DMS 273 treated with DMSO at 0.1 percent for 48 hours (cell line): ENCODE measurements around the gene KLF7.
A peak's percentile ranks its signal among the peaks of the same experiment; 100 is the strongest.

Source experiments
- DNase-seq: peaks from one replicate; lab custom pipeline; 2025; lab: John Stamatoyannopoulos, UW

The KLF7 gene

DNA sequence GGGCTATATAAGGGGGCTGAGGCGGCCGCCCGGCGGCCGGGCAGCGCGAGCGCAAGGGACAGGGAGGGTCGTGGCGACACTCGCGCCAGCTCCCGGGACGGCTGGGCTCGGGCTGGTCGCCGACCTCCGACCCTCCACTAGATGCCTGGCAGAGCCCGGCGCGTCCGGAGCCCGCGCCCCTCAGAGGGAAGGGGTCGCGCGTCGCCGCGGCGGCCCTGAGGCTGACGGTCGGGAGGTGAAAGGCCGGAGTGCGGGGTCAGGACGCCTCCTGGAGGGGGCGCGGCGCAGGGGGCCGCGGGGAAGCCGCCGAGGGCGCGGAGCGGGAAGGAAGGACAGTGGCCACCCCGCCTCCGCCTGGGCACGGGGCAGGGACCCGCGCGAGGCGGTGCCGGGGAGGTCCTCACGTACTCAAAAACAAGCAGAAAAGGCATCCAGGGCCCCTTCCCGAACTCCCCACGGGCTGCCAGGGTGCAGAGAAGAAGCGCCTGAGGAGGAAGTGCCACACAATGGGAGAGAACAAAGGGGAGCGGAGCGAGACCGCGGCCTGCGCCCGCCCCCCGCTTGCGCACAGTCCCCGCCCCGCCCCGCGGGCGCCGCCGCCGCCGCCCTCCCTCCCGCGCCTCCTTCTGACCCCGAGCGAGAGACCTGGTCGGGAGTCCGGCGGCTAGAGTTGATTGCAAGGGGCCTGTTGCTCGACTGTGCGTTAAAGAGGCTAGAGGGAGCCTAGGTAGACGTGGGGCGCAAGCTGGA lies 776 bp upstream of the KLF7 start:
- peak; percentile 16 for DNase-seq

DNA sequence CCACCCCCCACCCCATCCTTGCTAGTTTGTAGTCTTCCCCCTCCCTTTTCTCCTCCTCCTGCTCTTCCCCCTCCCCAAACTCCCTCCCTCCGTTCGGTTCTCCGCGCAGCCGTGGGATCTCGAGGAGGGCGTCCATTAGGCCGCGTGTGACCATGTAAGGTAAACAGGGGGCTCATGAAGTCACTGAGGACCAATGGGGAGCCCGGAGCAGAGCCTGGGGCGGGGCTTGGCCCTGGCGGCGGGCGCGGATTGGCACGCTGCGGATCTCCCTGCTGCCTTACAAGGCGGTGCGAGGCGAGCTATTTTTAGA lies 246 bp upstream of the KLF7 start:
- DNase-seq = peak; percentile 96

DNA sequence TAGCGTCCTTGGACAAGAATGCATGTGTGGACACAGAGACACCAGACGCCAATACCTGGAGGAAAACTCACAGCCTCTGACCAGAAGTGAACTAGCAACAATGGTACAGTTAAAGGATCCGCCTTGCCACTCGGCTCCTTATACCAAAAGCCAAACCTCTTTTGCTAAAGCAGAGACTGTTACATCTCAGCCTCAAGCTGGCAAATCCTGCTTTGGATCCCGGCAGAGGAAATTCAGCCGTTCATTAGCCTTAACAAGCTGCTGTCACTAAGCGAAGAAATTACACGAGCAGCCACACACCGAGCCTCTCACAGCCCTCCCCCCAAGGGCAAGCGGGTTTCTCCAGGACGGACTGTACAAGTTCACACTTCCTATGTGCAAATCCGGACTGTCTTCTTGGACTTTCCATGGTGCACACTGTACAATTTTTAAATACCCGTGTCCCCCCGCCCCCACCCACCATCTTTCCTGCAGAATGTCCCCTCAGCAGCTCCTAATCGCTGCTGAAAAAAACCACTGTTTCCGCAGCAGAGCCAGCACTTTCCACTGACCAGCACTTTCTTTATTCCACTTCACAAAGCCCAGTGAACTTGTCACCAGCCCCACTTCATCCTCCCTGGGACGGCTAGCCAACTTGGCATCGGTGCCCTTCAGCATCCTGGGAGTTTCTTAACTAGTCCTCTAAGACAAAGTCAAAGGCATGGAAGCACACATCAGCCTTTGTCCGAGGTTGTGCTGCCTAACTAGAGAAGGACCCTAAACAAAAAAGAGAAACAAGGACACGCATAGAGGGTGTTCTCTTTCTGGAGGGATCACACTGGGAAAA lies 1.5 kb downstream of the KLF7 start:
- no peak for DNase-seq

DNA sequence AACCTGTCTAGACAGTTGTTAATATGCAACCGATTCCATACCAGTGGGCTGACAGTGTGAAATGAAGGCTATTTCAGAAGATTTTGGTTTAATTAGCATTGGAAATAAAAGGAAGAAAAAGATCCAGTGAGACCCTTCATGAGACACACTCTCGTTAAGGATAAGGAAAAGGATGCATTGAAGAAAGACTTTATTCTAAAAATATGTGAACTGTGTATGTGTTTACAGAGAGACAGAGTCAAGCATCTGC lies 2.1 kb downstream of the KLF7 start:
- DNase-seq = no peak

DNA sequence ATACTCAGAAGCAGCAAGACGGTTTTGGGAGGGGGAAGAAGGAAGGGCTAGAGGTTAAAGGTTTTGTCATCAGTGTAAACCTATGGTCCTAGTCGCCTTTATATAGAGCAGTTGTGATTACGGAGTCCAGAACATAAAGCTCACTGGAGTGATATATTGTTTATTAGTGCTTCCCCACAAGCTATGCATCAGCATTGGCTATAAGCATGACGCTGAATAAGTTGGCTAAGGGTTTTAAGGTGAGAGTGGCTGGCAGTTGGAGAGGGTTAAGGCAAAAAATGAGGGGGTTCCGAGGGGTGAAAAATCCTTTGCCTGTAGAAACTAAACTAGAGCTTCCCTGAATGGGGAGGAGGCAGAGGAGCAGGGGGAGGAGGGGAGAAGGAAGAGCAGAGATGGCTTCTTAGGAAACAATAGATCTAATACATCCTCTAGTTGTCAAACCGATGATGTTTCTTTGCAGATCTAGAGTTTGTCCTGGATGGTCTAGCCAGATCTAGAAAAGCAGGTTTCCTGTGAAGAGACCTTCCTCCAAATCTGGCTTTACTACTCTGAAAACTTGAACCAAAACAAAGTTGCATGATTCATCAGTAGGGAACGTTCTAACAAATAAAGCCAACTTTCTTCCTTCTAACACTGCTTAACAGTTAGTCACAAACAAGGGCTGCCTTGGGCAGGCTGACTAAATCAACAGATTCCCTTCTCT lies 2.5 kb downstream of the KLF7 start:
- peak; percentile 16 for DNase-seq

DNA sequence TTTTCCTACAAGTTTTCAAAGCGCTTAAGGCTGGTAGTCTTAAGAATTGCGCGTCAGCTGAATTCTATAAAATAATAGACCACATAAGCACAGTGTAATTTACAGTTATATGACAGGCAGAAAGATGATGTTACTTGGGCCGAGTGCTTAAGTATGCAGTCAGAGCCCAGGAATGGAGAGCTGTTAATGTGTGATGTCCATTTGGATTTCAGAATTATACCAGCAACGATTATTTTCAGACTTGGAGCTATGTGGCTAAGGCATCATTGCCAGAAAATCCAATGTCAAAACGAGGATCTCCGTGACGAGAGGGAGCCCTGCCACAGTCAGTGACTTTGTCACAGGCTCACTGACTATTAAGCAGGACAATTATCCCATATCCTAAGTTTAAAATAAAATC lies 3.4 kb downstream of the KLF7 start:
- DNase-seq = no peak

DNA sequence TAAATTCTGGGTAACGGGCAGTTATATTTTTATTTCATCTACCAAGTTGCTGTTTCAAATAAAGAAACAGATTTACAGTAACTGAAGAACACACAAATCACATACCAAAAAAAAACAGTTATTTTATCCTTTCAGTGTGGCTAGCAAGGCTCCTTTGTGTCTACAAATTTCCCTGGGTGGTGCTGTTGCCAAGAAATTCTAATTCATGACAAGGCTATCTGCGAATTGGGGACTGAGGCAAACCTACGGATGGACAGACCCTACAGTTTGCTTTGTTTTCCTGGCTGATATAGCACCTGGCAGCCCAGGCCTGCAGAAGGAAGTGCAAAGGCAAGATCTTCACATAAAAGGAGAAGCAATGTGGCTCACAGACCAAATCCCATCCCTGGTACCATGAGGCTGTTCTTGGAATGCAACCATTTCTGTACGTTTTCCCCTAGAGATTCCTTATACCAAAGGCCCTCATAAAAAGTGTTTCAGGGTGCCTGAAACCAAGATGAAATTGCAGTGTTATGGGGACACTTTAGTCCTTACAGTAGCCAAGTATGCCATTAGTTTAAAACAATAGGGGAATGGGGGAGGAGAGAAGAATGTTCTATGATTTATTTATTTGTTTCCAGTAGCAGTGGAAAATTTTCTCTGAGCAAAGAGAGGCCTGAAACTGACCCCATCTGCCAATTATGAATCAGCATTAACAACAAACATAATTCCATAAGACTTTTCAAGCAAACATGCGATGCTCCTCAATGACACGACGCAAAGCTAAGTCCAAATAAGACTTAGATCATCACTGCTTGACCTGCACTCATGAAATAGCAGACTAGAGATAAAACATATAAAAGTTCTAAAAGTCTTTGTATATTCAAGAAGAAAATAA lies 4.3 kb downstream of the KLF7 start:
- no peak for DNase-seq

DNA sequence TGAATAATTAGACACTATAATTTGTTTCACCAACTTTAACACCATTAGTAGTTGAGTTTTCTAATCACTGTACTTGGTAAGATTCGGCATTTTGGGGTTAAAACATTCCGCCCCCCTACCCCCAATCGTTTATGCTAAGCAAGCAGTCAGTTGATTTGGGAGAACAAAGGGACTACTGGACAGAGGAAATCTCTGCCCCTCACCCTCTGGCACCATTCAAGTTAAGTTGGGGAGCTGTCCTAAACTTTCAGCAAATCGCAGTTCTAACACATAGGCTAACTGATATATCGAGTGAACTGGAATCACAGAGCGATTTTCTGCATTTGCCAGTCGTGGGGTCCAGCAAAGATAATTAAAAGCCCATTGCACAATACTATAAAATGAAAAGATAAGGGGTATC lies 5.6 kb downstream of the KLF7 start:
- no peak for DNase-seq

DNA sequence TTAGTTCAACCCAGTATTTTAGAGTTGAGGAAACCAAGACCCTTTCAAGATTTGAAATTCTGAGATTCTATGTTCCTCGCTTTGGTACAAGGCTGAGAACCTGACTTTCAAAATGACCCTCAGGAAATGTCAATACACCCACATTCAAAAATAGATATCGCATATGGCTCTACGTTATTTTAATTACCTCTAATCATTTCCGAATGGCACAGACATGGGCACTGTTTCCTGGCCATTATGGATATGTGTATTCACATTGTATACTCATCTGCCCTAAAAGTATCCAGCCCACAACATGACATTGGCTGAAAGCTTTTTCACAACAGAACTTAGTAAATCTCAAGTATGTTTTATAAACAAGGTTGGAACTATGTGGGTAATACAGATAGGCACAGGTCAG lies 6.7 kb downstream of the KLF7 start:
- no peak for DNase-seq

DNA sequence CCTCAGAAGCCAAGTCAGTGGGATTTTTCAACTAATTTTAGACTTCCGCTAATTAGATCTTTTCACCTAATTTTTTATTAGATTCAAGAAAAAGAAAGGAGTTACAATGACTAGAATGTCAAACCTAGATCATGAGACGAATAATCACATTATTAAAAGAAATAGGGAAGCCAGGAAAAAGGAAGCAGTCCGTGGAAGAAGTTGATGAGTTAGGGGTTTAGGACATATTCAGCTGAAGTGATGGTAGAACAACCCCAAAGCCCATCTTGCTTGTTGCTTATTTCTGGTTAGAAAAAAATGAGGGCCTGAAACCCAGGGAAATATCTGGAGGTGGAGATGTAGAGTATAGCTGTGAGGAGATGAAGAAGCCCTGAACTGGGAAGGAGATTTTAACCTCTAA lies 8.0 kb downstream of the KLF7 start:
- DNase-seq = no peak

DNA sequence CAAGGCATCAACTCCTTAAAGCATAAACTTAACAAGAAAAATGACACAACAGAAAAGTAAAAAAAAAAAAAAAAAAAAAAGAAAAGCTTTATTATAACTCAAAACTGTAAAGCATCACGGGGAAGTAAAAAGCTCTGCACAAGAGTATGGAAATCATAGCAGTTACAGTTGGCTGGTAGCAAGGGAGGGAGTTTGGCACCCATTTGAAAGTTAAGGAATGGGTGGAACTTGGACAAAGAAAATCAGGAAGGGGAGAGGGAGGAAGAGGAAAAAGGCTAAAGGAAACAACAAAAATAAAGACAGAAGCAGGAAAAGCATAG lies 8.6 kb downstream of the KLF7 start:
- no peak for DNase-seq

DNA sequence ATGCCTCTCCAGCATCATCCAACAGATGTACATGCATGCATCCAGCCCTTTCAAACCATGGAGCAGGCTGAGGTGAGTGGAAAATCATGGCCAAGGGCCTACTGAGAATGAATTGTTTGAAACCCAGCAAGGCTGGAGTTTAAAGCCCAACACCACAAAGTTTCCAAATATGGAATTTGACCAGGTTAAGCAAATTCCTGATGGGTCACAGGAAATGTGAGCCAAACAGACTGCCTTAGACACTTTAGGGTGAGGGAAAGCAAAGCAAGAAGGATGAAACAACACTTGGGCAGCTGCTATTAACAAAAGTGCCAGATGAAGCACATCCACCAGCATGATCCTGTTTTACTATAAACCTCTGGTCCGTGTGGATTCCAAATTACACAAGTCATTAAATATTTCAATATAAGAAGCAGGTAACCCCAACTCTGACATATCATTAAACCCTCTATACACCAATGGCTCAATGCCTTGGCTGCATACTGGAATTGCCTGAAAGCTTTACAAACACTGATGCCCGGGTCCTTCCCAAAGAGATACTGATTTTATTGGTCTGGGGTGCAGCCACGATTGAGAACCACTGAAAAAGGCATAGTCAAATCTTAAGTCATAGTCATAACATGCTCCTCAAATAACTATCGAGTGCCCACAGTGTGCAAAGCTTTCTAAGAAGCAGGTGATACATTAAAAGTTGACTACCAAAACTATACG lies 9.1 kb downstream of the KLF7 start:
- DNase-seq = no peak

DNA sequence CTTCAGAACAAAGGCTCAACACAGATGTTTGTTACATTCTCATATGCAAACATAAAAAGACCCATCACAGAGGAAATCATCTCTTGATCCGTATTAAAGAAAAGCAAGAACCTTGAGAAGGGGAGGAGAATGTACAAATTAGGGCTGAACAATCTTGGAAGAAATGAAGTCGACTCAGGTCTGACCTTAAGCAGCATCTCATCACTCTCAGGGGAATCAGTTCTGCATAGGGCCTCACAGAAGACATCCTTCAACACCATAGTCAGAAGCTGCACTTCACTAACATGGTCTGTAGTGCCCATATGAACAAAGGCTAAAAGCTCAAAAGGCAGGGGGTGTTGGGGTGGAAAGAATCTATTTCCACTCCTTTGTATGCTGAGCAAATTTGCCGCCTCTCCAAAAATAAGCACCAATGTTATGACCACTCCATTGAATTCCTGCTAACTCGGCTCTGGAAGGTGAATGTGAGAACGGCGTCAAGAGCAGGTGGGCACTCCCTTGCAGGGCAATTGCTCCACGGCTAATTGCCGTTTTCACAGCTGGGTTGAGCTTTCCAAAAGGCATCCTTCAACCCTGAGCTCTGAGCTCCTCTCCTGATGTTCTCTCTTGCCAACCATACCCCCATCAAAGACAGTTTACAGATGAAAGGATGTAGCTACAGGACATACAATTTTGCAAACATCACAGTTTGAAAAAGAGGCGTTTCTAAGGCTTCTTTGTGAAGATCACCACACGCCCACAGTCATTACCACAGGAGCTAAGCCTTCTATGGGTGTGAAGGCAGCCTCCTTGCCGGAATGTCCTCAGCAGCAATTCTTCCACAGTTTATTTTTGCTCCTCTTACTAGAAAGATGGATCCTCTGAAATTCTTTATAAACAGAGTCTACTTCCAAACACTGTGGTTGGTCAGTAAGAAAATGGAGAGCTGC lies 10.0 kb downstream of the KLF7 start:
- DNase-seq = no peak

DNA sequence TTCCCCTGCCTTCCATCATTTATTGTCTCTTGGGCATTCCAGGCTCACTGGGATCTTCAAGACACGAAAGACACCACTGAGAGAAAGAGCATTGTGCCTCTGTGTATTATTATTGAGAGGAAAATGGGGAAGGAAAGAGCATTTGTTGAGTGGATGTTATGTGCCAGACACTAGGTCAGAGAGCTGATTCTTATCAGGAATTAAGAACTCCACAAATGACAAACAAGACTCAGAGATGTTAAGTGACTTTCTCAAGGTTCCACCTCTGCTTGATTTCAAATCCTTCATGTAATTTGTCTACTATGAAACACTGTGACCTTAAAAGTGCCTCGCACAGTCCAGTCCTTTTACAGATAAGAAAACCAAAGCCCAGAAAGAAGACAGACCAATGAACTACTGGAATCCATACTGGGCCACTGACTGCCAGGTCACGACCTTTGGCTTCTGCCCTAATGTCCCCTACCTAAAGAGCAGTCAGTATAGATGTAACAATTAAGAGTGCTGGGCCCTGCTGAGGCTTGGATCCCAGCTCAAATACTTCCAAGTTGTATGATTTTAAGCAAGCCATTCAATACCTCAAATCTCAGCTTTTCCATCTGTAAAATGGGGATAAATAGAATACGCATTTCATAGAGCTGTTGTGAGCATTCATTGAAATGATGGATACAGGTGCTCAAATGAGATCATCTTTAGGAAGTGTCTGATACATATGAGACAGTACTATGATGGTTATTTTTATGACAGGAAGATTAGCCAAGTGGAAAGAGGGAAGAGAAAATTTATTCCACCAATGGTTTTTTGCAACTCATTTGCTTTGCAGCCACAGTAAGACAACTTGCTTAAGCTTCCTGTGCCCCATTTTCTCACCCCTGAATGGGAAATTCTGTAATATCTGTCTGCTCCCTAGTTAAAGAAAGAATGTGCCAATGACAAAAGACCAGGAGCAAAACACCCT lies 10.9 kb downstream of the KLF7 start:
- DNase-seq = no peak

DNA sequence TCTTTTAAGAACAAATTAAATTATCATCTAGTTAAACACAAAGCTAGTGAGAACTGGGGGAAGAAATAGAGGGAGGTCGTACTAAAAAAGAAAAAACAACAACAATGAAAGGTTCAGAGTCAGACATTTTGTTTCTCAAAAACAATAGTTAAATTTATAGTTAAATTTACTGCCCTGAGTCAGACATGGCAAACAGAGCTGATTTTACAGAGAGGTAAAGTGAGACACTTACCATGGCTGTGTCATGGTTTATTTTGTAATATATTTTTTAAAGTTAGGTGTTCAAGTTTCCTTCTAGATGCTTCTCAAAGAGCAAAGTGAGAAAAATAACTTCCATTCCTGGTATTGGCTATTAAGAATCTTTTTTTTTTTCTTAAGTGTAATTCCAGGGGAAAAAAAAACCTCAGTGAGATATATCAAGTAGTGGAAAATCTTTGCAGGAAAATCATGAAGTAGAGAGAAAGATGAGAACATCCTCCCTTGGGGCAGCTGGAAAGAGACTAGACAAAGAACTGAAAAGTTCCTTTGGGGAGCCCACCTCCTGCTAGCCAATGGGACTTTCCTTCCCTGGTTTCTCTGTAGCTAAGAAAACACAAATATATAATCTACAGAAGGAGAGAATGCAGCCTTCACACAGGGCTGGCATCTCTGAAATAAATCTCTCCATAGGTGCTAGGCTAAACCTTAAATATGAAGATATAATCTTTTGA lies 12.3 kb downstream of the KLF7 start:
- DNase-seq = no peak

DNA sequence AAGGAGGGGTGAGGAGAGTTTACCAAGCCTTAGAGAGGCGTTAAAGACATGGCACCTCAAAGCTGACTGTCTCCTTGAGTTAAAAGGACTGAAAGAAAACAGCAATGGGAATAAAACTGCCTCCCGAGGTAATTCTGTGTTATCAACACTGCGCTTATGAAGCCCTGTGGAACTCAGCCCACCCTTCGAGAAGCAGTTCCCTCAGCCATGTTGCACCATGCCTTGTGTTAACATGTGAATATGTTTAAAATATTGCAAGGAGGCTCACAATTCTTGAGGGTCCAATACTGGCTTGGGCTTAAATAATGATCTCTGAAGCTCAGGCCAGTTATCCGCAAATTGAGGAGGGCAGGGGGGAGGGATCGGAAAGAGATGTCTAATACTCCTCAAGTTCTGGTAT lies 14.7 kb downstream of the KLF7 start:
- DNase-seq = no peak

DNA sequence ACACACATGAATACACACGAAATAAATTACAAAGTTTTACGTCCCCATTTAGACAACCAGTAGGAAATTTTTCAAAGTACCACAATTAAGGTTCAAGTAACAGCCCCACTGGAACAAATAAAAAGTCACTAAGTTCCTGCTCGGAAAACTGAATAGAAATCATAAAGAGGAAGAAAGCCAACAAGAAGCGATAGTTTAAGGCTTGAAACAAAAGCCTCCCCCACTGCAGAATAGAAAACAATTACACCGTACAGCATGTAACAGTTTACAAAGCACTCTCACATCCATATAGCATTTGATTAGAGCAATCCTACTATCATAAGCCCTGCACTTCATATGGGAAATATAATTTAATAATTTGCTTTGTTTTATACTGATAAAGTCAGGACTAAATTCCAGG lies 15.5 kb downstream of the KLF7 start:
- DNase-seq = no peak

DNA sequence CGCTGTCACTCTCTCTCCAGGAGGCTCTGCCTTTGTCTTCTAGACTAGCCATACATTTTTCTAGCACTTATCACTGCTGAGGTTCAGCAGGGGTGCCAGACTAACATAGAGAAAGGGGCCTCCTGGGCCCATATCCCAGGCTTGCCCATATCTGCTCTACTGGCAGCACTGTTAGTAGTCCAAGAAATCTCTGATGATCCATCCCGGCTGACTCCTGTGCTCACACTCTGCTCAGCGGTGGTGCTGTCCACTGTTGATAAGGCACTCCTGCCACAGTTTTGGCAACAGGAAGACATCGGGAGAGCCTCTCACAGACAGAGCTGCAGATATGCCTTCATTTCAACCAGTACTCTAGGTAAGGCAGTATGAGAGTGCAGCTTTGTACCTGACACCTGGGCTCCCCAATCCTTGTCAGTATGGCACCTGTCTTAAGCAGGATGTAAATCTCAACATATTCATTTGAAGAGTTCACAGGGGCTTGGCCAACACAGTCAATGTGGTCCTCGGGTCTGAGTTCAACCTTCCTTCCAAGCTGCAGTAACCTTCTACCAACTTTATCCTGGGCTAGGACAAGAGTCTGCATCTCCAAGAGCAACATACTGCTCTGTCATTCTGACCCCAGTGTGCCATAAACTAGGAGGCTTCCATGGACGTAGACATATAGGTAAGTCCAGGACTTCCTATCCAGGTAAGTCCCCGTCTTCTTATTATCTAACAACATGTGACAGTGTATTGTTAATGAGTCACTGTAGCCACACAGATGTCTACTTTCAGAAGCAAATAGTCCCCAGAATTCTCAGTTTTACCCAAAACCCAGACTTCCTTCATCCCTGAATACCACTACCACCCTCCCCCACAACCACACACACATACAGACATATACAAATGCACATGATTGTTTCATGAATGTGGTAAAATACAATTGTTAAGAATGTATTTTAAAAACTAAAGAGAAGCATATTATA lies 16.2 kb downstream of the KLF7 start:
- DNase-seq = no peak
